Eye (tissue), 1 donor: ENCODE results near the gene CD81.
"Not testable (repeated sequence)": the region's sequence is repeated elsewhere in the genome, so short reads cannot be mapped to it uniquely, and the experiment has no call there.

Experiments
- DNase-seq: peaks from one replicate; pipeline ENCODE4 v3.0.0-alpha.2; 2015

Gene CD81

GRCh38 chr11:2376751-2377451, at the start of gene CD81:
CD81 (plus strand) TSS chr11:2377310; CDS start chr11:2377550, 240 bp downstream.
- DNase-seq = peak; percentile 83

GRCh38 chr11:2328021-2328420, 49.1 kb upstream of the CD81 start:
- DNase-seq = no peak

GRCh38 chr11:2328656-2329354, 48.3 kb upstream of the CD81 start:
- DNase-seq = peak; percentile 46

GRCh38 chr11:2329551-2329950, 47.6 kb upstream of the CD81 start:
- DNase-seq = no peak

- no peak for DNase-seq
Observed at GRCh38 chr11:2330696-2331095, 46.4 kb upstream of the CD81 start.

GRCh38 chr11:2331404-2331803, 45.7 kb upstream of the CD81 start:
- no peak for DNase-seq

- not testable (repeated sequence) for DNase-seq
Observed at GRCh38 chr11:2332569-2332968, 44.5 kb upstream of the CD81 start.

GRCh38 chr11:2333486-2334205, 43.5 kb upstream of the CD81 start:
- not testable (repeated sequence) for DNase-seq

GRCh38 chr11:2335286-2335685, 41.8 kb upstream of the CD81 start:
- not testable (repeated sequence) for DNase-seq

GRCh38 chr11:2338760-2339159, 38.4 kb upstream of the CD81 start:
- not testable (repeated sequence) for DNase-seq

GRCh38 chr11:2342557-2342956, 34.6 kb upstream of the CD81 start:
- no peak for DNase-seq

GRCh38 chr11:2342981-2343380, 34.1 kb upstream of the CD81 start:
- DNase-seq = no peak

GRCh38 chr11:2343502-2343901, 33.6 kb upstream of the CD81 start:
- no peak for DNase-seq

- DNase-seq = no peak
Observed at GRCh38 chr11:2345050-2345449, 32.1 kb upstream of the CD81 start.

GRCh38 chr11:2346014-2346413, 31.1 kb upstream of the CD81 start:
- no peak for DNase-seq

- no peak for DNase-seq
Observed at GRCh38 chr11:2346586-2347307, 30.4 kb upstream of the CD81 start.

GRCh38 chr11:2347308-2347830, 29.7 kb upstream of the CD81 start:
- no peak for DNase-seq

- no peak for DNase-seq
Observed at GRCh38 chr11:2348986-2349385, 28.1 kb upstream of the CD81 start.

GRCh38 chr11:2351701-2352100, 25.4 kb upstream of the CD81 start:
- DNase-seq = no peak

- no peak for DNase-seq
Observed at GRCh38 chr11:2352420-2352819, 24.7 kb upstream of the CD81 start.

- DNase-seq = no peak
Observed at GRCh38 chr11:2355000-2355644, 22.0 kb upstream of the CD81 start.

- no peak for DNase-seq
Observed at GRCh38 chr11:2357246-2357645, 19.9 kb upstream of the CD81 start.
